ENCODE data around the gene PLVAP.

The PLVAP gene

DNA sequence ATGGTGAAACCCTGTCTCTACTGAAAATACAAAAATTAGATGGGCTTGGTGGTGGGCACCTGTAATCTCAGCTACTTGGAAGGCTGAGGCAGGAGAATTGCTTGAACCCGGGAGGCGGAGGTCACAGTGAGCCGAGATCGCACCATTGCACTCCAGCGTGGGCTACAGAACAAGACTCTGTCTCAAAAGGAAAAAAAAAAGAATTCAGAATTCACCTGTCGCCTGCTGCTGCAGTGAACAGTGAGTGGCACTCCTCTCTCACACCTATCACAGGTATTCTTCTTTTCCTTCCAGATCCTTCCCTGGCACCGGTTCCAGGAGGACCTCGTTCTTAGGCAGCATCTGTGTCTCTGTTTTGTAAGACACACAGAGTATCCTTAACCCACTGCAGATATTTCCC is 37.0 kb upstream of the PLVAP start:
- no peak overlapping the region for H2AFZ ChIP-seq (ENCODE audit: low read depth, low read length, severe bottlenecking)
- H3K9me3 ChIP-seq (ENCODE audit: insufficient read depth, low read length): no peaks in the 10 kb centered on the region
- peaks cover 11% of the 10 kb centered on the region; the same call in 1 of the 2 replicates for H3F3A ChIP-seq (ENCODE audit: insufficient read depth)
- H3K79me2 ChIP-seq (ENCODE audit: insufficient read depth, low read length): no peaks in the 10 kb centered on the region
- H3K4me3 ChIP-seq (ENCODE audit: insufficient read depth, low read length, poor library complexity, severe bottlenecking): no peak overlapping the region
- no peak overlapping the region for H3K4me2 ChIP-seq (ENCODE audit: low read depth, low read length, poor library complexity, severe bottlenecking)
- H3K36me3 ChIP-seq (ENCODE audit: low read length): no peaks in the 10 kb centered on the region
- H3K27me3 ChIP-seq (ENCODE audit: low read length): no peaks in the 10 kb centered on the region
- H3K9me2 ChIP-seq (replicated peaks; ENCODE audit: insufficient read depth, low read length): no peaks in the 10 kb centered on the region
- H3K27ac ChIP-seq (ENCODE audit: low read depth, low read length): peak overlapping the region; percentile 51; the same call in 1 of the 2 replicates
- TF ChIP-seq, protein P1, sequence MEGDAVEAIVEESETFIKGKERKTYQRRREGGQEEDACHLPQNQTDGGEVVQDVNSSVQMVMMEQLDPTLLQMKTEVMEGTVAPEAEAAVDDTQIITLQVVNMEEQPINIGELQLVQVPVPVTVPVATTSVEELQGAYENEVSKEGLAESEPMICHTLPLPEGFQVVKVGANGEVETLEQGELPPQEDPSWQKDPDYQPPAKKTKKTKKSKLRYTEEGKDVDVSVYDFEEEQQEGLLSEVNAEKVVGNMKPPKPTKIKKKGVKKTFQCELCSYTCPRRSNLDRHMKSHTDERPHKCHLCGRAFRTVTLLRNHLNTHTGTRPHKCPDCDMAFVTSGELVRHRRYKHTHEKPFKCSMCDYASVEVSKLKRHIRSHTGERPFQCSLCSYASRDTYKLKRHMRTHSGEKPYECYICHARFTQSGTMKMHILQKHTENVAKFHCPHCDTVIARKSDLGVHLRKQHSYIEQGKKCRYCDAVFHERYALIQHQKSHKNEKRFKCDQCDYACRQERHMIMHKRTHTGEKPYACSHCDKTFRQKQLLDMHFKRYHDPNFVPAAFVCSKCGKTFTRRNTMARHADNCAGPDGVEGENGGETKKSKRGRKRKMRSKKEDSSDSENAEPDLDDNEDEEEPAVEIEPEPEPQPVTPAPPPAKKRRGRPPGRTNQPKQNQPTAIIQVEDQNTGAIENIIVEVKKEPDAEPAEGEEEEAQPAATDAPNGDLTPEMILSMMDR (IDR thresholded peaks at IDR 0.05; ENCODE audit: insufficient read depth, low read length, poor library complexity, severe bottlenecking): no peak
- TF ChIP-seq EZH2phosphoT487 (conservative IDR thresholded peaks at IDR 0.05; ENCODE audit: low read length): no peak
- H3K9ac ChIP-seq (ENCODE audit: low read length): no peak overlapping the region
- no peaks in the 10 kb centered on the region for H4K20me1 ChIP-seq (ENCODE audit: low read depth, low read length)

DNA sequence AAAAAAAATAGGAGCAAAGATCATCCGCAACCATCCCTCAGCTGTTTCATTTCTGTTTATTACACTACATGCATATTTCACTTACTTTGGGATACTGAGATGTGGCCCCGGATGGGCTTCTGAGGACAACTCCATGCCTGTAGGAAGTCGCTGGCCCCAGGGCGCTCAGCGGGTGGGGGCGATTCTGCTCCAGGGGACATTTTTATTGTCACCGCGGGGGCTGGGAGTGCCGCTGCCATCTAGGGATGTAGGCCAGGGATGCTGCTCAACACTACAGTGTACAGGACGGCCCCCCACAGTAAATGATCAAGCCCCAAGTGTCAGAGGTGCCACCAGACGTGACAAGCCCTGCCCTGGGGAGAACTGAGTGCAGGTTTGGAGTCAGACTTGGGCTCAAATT is 34.7 kb upstream of the PLVAP start:
- Histone ChIP-seq H3K4me2 (ENCODE audit: low read depth, low read length, poor library complexity, severe bottlenecking) (peak overlapping the region; percentile 52), H3K9me3 (ENCODE audit: insufficient read depth, low read length) (no peaks in the 10 kb centered on the region), H3K4me3 (ENCODE audit: insufficient read depth, low read length, poor library complexity, severe bottlenecking) (no peak overlapping the region), H3K36me3 (ENCODE audit: low read length) (no peaks in the 10 kb centered on the region), H4K20me1 (ENCODE audit: low read depth, low read length) (no peaks in the 10 kb centered on the region), H3K27ac (ENCODE audit: low read depth, low read length) (peak overlapping the region; percentile 51), H3K27me3 (ENCODE audit: low read length) (no peaks in the 10 kb centered on the region), H3K9ac (ENCODE audit: low read length) (peak overlapping the region; percentile 32), H3K79me2 (ENCODE audit: insufficient read depth, low read length) (no peaks in the 10 kb centered on the region), H3K9me2 (replicated peaks; ENCODE audit: insufficient read depth, low read length) (no peaks in the 10 kb centered on the region), H2AFZ (ENCODE audit: low read depth, low read length, severe bottlenecking) (no peak overlapping the region), H3F3A (ENCODE audit: insufficient read depth) (peaks cover 8% of the 10 kb centered on the region; the same call in 1 of the 2 replicates)
- TF ChIP-seq, protein P1 (IDR thresholded peaks at IDR 0.05; ENCODE audit: insufficient read depth, low read length, poor library complexity, severe bottlenecking): no peak
- TF ChIP-seq EZH2phosphoT487 (conservative IDR thresholded peaks at IDR 0.05; ENCODE audit: low read length): no peak

DNA sequence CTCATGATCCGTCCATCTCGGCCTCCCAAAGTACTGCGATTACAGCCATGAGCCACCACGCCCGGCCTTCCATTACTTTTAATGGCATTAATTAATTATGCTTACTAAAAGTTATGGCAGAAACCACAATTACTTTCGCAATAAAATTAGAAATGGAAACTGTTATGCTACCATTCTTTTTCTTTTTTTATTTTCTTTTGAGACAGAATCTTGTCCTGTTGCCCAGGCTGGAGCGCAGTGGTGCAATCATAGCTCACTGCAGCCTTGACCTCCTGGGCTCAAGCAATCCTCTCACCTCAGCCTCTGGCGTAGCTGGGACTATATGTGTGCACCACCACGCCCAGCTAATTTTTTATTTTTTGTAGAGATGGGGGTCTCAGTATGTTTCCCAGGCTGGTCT is 32.8 kb upstream of the PLVAP start:
- H3K36me3 ChIP-seq (ENCODE audit: low read length): no peaks in the 10 kb centered on the region
- no peak for TF ChIP-seq EZH2phosphoT487 (conservative IDR thresholded peaks at IDR 0.05; ENCODE audit: low read length)
- TF ChIP-seq, protein P1 (IDR thresholded peaks at IDR 0.05; ENCODE audit: insufficient read depth, low read length, poor library complexity, severe bottlenecking): no peak
- H4K20me1 ChIP-seq (ENCODE audit: low read depth, low read length): no peaks in the 10 kb centered on the region
- H3K4me2 ChIP-seq (ENCODE audit: low read depth, low read length, poor library complexity, severe bottlenecking): no peak overlapping the region
- H3K27ac ChIP-seq (ENCODE audit: low read depth, low read length): no peak overlapping the region
- no peak overlapping the region for H2AFZ ChIP-seq (ENCODE audit: low read depth, low read length, severe bottlenecking)
- no peaks in the 10 kb centered on the region for H3K9me3 ChIP-seq (ENCODE audit: insufficient read depth, low read length)
- no peaks in the 10 kb centered on the region for H3K27me3 ChIP-seq (ENCODE audit: low read length)
- H3K4me3 ChIP-seq (ENCODE audit: insufficient read depth, low read length, poor library complexity, severe bottlenecking): no peak overlapping the region
- 0 out of 2 replicates have a peak, but pooled peaks cover under 1% of the 10 kb centered on the region for H3K79me2 ChIP-seq (ENCODE audit: insufficient read depth, low read length)
- H3K9ac ChIP-seq (ENCODE audit: low read length): no peak overlapping the region
- peaks cover 12% of the 10 kb centered on the region; the same call in 1 of the 2 replicates for H3F3A ChIP-seq (ENCODE audit: insufficient read depth)
- no peaks in the 10 kb centered on the region for H3K9me2 ChIP-seq (replicated peaks; ENCODE audit: insufficient read depth, low read length)
